Immature natural killer cell (primary cell): ENCODE data around the gene AK4. TPM values are rescaled to one million over a fixed set of nuclear protein-coding genes. Genes with fewer than 3 reads are reported as not detected.

Experiments used
- DNase-seq, 3 donors: peaks; one replicate each; pipeline ENCODE4 v3.0.0; 2022; ENCODE audit warnings: mixed read lengths in 1 of 3
- H3K27ac Mint-ChIP-seq, 6 donors: one replicate each; pipeline ENCODE4 v1.8.0; 2020; ENCODE audit warnings: mixed read lengths in 6 of 6, mild to moderate bottlenecking in 5 of 6, inconsistent platforms in 4 of 6, moderate library complexity in 3 of 6
- H3K27me3 Mint-ChIP-seq, 3 donors: one replicate each; pipeline ENCODE4 v1.8.0; 2020 to 2021; ENCODE audit warnings: low read depth in 3 of 3, mild to moderate bottlenecking in 3 of 3, mixed read lengths in 3 of 3, moderate library complexity in 3 of 3, inconsistent platforms in 1 of 3
- H3K36me3 Mint-ChIP-seq, 3 donors: one replicate each; pipeline ENCODE4 v1.8.0; 2020; ENCODE audit warnings: mixed read lengths in 3 of 3, inconsistent platforms in 2 of 3, mild to moderate bottlenecking in 2 of 3
- H3K4me1 Mint-ChIP-seq, 2 donors: one replicate each; pipeline ENCODE4 v1.8.0; 2020; ENCODE audit warnings: inconsistent platforms in 2 of 2, mild to moderate bottlenecking in 2 of 2, mixed read lengths in 2 of 2, moderate library complexity in 1 of 2
- H3K4me3 Mint-ChIP-seq, 5 donors: one replicate each; pipeline ENCODE4 v1.8.0; 2020; ENCODE audit warnings: mild to moderate bottlenecking in 5 of 5, mixed read lengths in 5 of 5, inconsistent platforms in 3 of 5, moderate library complexity in 3 of 5
- H3K9me3 Mint-ChIP-seq, 6 donors: one replicate each; pipeline ENCODE4 v1.8.0; 2020; ENCODE audit warnings: mild to moderate bottlenecking in 6 of 6, mixed read lengths in 6 of 6, inconsistent platforms in 4 of 6, moderate library complexity in 3 of 6
- polyA plus RNA-seq, 3 donors: library from polyadenylated mRNA; unstranded; fragments of 300-500 nt; fragmentation: Illumina TruSeq; gene quantifications; one replicate each; pipeline ENCODE4 v1.2.3, GENCODE V29; 2021

AK4 gene
- polyA plus RNA-seq, 3 donors from 2014 or later = 0.41 TPM; not detected in 2

- Mint-ChIP-seq H3K4me1 (peaks cover 11 to 13% of the 10 kb centered on the region in 2 donors), H3K27ac (no peak overlapping the region), H3K9me3 (no peaks in the 10 kb centered on the region), H3K27me3 (peaks cover 14 to 18% (median 14%) of the 10 kb centered on the region in 3 donors), H3K36me3 (no peaks in the 10 kb centered on the region), H3K4me3 (no peak overlapping the region)
- DNase-seq = no peak
Observed at GRCh38 chr1:65263286-65263685, 115.3 kb downstream of the AK4 start.

GRCh38 chr1:65264197-65264929 lies 116.4 kb downstream of the AK4 start:
- no peak overlapping the region for H3K27ac Mint-ChIP-seq

GRCh38 chr1:65265296-65265650 lies 117.3 kb downstream of the AK4 start:
- DNase-seq = no peak
- Mint-ChIP-seq H3K27me3 (peaks cover 14 to 18% (median 16%) of the 10 kb centered on the region in 3 donors), H3K36me3 (no peaks in the 10 kb centered on the region), H3K4me1 (peaks cover 11 to 13% of the 10 kb centered on the region in 2 donors), H3K4me3 (peak overlapping the region; percentile 16 to 65 (median 50)), H3K27ac (no peak overlapping the region), H3K9me3 (no peaks in the 10 kb centered on the region)

More at GRCh38 chr1:65264197-65264929, 116.4 kb downstream of the AK4 start:
- Mint-ChIP-seq H3K4me1 (peaks cover 11 to 13% of the 10 kb centered on the region in 2 donors), H3K36me3 (no peaks in the 10 kb centered on the region), H3K27me3 (peaks cover 13 to 18% (median 14%) of the 10 kb centered on the region in 3 donors), H3K9me3 (no peaks in the 10 kb centered on the region), H3K4me3 (peak overlapping the region in 3 of 5 donors; percentile 9 to 27 (median 11))
- DNase-seq = no peak

DNA sequence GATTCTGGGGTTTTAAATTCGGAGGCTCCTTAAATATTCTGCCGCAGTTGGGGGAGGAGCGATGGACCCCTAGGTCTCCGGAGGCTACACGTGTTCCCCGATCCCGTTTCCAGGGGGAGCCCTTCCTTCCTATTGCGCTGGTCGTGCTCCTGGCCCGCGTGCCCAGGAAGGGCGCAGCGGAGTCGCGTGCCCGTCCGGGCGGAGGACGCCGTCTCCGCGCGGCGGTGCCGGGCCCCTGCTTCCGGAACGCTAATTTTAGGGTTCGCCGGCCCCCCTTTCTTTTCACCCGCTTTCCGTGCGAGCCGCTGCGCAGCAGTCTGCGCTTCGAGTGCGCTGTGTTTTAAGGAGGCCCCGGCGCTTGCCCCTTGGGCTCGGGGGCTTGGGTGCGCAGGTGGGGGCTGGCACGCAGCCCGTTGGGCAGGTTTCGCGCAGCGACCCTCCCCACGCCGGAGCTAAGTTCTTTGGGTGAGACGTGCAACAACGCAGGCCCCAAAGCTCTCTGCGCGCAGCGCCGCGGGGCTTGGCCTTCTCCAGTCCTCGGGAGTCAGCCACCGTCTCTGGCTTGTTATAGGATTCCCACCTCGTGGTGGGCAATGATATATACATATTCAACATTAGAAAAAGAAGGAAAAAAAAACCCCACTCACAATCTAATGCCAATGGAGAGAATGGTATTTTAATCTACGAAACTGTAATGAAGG lies 117.8 kb downstream of the AK4 start:
- H3K9me3 Mint-ChIP-seq = no peaks in the 10 kb centered on the region
- H3K27ac Mint-ChIP-seq = no peak overlapping the region
- peaks cover 11 to 13% of the 10 kb centered on the region in 2 donors for H3K4me1 Mint-ChIP-seq
- peak overlapping the region; percentile 16 to 69 (median 50) for H3K4me3 Mint-ChIP-seq
- H3K36me3 Mint-ChIP-seq = no peaks in the 10 kb centered on the region
- DNase-seq = peak in 1 of 3 donors; percentile 25
- peaks cover 14 to 17% (median 16%) of the 10 kb centered on the region in 3 donors for H3K27me3 Mint-ChIP-seq

- Mint-ChIP-seq H3K4me1 (peaks cover 11 to 13% of the 10 kb centered on the region in 2 donors), H3K27ac (no peak overlapping the region), H3K9me3 (no peaks in the 10 kb centered on the region), H3K36me3 (no peaks in the 10 kb centered on the region), H3K27me3 (peaks cover 12 to 17% (median 14%) of the 10 kb centered on the region in 3 donors), H3K4me3 (peak overlapping the region in 3 of 5 donors; percentile 45 to 69 (median 50))
- no peak for DNase-seq
Observed at GRCh38 chr1:65266476-65266875, 118.5 kb downstream of the AK4 start.

- H3K4me1 Mint-ChIP-seq = peaks cover 11 to 13% of the 10 kb centered on the region in 2 donors
- DNase-seq = no peak
- no peaks in the 10 kb centered on the region for H3K36me3 Mint-ChIP-seq
- no peaks in the 10 kb centered on the region for H3K9me3 Mint-ChIP-seq
- peaks cover 12 to 19% (median 14%) of the 10 kb centered on the region in 3 donors for H3K27me3 Mint-ChIP-seq
- no peak overlapping the region for H3K27ac Mint-ChIP-seq
- H3K4me3 Mint-ChIP-seq = peak overlapping the region in 1 of 5 donors; percentile 49
Observed at GRCh38 chr1:65267271-65267670, 119.3 kb downstream of the AK4 start.

DNA sequence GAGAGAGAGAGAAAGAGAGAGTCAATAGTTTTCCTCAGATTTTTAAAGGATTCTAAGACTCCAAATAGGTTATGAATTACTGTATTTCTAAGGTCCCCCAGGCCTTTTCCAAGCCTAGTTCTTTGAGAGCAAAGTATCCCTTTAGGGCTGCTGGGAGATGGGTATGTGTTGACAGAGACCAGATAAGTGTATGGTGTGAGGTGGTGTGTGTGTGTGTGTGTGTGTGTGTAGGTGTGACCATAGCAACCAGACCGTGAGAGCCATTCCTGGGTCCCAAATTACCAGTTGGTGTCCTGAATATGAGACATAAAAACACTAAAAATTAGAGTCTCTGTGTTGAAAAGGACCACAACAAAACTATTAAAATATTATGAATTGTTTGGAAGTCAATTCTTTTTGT lies 119.7 kb downstream of the AK4 start:
- no peaks in the 10 kb centered on the region for H3K9me3 Mint-ChIP-seq

DNA sequence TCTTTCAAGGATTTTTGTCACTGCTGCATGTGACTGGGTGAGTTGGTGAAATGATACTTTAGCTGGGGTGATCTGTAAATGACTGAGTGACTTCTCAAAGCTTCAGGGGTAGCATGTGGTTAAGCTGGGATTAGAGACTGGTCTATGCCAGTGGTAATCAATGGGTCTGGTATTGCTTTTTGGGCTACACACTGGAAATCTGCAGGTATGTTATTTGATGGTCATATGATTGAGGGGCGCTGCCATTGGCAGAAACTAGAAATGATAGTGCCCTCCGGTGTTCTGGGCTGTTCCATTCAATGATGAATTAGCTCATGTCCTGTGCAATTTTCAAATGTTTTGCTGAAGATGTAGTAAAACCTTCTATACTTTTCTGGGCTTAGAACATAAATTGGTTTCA lies 121.6 kb downstream of the AK4 start:
- Mint-ChIP-seq H3K9me3 (peaks cover 0 to 2% (median 0%) of the 10 kb centered on the region in 6 donors), H3K27me3 (peaks cover 9 to 14% (median 9%) of the 10 kb centered on the region in 3 donors), H3K4me3 (no peak overlapping the region), H3K36me3 (no peaks in the 10 kb centered on the region), H3K4me1 (peaks cover 9% of the 10 kb centered on the region in 2 donors), H3K27ac (no peak overlapping the region)
- DNase-seq = no peak

More for the DNA sequence above, 119.7 kb downstream of the AK4 start:
- DNase-seq = no peak
- Mint-ChIP-seq H3K27ac (no peak overlapping the region), H3K4me1 (peaks cover 11 to 13% of the 10 kb centered on the region in 2 donors), H3K27me3 (peaks cover 12 to 19% (median 14%) of the 10 kb centered on the region in 3 donors), H3K4me3 (no peak overlapping the region), H3K36me3 (no peaks in the 10 kb centered on the region)

GRCh38 chr1:65276197-65276939 lies 128.4 kb downstream of the AK4 start:
- Mint-ChIP-seq H3K4me1 (no peaks in the 10 kb centered on the region), H3K9me3 (peaks cover 0 to 2% (median 0%) of the 10 kb centered on the region in 6 donors), H3K27ac (no peak overlapping the region), H3K36me3 (no peaks in the 10 kb centered on the region), H3K27me3 (peaks cover 2 to 16% (median 5%) of the 10 kb centered on the region in 3 donors), H3K4me3 (no peak overlapping the region)
- no peak for DNase-seq

- no peak for DNase-seq
- Mint-ChIP-seq H3K27ac (no peak overlapping the region), H3K9me3 (peaks cover 0 to 2% (median 0%) of the 10 kb centered on the region in 6 donors), H3K36me3 (no peaks in the 10 kb centered on the region), H3K4me3 (no peak overlapping the region), H3K27me3 (peaks cover 3 to 14% (median 5%) of the 10 kb centered on the region in 3 donors), H3K4me1 (no peaks in the 10 kb centered on the region)
Observed at GRCh38 chr1:65277605-65278347, 129.8 kb downstream of the AK4 start.

DNA sequence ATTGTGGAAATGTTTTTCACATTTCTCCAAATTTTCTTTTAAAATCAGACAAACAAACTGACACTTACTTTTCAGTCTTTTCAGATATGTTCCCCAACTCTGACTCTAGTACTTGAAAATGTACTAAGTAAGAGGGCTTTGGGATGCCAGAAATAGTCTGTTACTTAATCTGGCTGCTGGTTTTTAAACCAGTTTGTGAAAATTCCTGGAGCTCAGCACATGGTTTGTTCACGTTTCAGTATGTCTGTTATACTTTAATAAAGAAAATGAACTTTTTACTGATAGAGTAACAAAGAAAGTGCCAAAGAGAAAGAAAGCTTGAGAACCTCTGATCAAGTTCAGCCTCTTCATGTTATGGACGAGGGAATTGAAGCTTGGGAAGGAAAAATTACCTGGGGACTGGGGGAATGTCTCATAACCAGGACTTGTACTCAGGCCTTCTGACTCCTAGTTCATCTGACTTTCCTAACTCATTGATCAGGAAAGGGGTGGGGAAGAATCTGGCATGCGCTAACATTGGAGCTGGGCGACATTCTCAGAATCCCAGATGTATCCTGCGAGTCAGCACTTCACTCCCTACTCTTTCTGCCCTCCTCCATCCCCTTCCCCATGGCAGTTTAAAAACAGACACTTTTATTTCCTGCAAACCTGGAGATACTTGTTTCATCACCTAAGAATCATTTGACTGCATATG lies 130.5 kb downstream of the AK4 start:
- no peak overlapping the region for H3K27ac Mint-ChIP-seq
- H3K4me3 Mint-ChIP-seq = no peak overlapping the region
- H3K27me3 Mint-ChIP-seq = peaks cover 3 to 14% (median 5%) of the 10 kb centered on the region in 3 donors
- H3K36me3 Mint-ChIP-seq = no peaks in the 10 kb centered on the region
- H3K4me1 Mint-ChIP-seq = no peaks in the 10 kb centered on the region
- DNase-seq = no peak
- H3K9me3 Mint-ChIP-seq = no peaks in the 10 kb centered on the region

DNA sequence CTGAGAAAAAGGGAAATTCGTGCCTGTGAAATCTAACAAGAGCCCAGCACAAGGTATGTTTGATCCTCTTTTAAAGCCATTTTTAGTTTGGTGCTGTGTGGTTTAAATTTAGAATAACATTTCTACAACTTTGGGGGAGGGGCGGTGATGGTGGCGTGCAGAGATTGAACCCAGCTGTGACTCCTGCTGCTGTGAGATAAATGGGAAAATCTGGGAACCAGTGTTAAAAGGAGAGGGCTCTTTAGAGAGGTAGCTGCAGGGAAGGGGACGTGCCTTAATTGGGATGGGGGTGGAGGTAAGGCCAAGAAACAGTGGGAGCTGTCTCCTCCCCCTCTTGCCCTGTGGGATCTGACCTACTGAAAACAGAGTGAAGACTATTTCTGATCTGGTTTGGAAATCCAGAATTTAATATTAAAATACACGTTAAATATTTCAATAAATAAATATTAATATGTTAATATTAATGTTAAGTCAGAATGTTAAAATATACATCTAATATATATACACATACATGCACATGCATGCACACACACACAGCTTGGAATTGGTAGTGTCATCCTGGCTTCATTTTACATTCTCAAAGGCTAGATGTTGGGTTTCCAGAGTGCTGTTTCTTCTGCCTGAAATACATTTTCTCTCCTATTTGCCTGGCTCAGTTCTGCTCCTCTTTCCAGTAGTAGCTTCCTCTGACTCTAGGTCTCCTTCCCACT lies 131.2 kb downstream of the AK4 start:
- Mint-ChIP-seq H3K27ac (no peak overlapping the region), H3K27me3 (peaks cover 3 to 14% (median 5%) of the 10 kb centered on the region in 3 donors), H3K4me3 (no peak overlapping the region), H3K36me3 (no peaks in the 10 kb centered on the region), H3K9me3 (no peaks in the 10 kb centered on the region), H3K4me1 (no peaks in the 10 kb centered on the region)
- DNase-seq = no peak
